ENCODE data around the gene CLCNKB. TPM values are rescaled to one million over a fixed set of nuclear protein-coding genes. Genes with fewer than 3 reads are reported as not detected.
"Not testable (repeated sequence)": the region's sequence is repeated elsewhere in the genome, so short reads cannot be mapped to it uniquely, and the experiment has no call there.

Gene CLCNKB
- total and polyA plus RNA-seq, 2 of the 4 experiments (the other 2 are of a cell fraction) = 0.09 TPM; not detected in 1

DNA sequence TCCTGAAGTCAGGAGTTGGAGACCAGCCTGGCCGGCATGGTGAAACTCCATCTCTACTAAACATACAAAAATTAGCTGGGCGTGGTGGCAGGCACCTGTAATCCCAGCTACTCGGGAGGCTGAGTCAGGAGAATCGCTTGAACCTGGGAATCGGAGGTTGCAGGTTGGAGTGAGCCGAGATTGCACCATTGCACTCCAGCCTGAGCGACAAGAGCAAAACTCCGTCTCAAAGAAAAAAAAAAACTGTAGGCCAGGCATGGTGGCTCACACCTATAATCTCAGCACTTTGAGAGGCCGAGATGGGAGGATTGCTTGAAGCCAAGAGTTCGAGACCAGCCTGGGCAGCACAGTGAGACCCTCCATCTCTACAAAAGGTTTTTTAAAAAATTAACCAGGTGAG, 42.3 kb upstream of the CLCNKB start:
- H3K4me3 ChIP-seq (ENCODE audit: insufficient read depth, low read depth, low read length); H4K20me1 ChIP-seq (ENCODE audit: insufficient read depth, low read length); H3K4ac ChIP-seq (ENCODE audit: low read depth, low read length); H2AFZ ChIP-seq (replicated peaks; ENCODE audit: low read length, poor library complexity); intact Hi-C loops (cut with micrococcal nuclease); H3K23ac ChIP-seq (ENCODE audit: low read depth, low read length); H3K27ac ChIP-seq (ENCODE audit: insufficient read depth, low read length); H3K56ac ChIP-seq (ENCODE audit: extremely low read depth, insufficient read depth, low read length); H3K9ac ChIP-seq (ENCODE audit: low read depth, low read length); H2BK20ac ChIP-seq (ENCODE audit: low read depth, low read length); H4K5ac ChIP-seq (ENCODE audit: low read depth, low read length); H3K9me1 ChIP-seq (ENCODE audit: insufficient read depth, low read length); H2BK15ac ChIP-seq (ENCODE audit: low read depth, low read length); POLR2A ChIA-PET (ENCODE audit: unreplicated experiment); in situ Hi-C loops (cut with MboI; ENCODE audit: low sequenced_read_pairs); H3K79me1 ChIP-seq (ENCODE audit: low read depth in 1 of 2, low read length in 2 of 2); DNase-seq; H4K8ac ChIP-seq (ENCODE audit: low read depth in 2 of 2, low read length in 2 of 2); H2AK9ac ChIP-seq (replicated peaks; ENCODE audit: low read depth, low read length, poor library complexity); BruUV-seq (replicated peaks); H2BK5ac ChIP-seq (ENCODE audit: low read depth, low read length, poor library complexity, severe bottlenecking); H3K18ac ChIP-seq (ENCODE audit: low read depth, low read length); H2AK5ac ChIP-seq (ENCODE audit: low read depth, low read length); H3K4me2 ChIP-seq (ENCODE audit: low read depth, low read length); dilution Hi-C loops (cut with HindIII; ENCODE audit: low sequenced_read_pairs, unreplicated experiment); H2BK120ac ChIP-seq (ENCODE audit: low read depth, low read length); H3K4me1 ChIP-seq (ENCODE audit: control insufficient read depth, insufficient read depth, low read length); H3K14ac ChIP-seq (replicated peaks; ENCODE audit: low read depth, low read length); H3K36me3 ChIP-seq (ENCODE audit: control insufficient read depth, insufficient read depth, low read length); H4K91ac ChIP-seq (ENCODE audit: insufficient read depth, low read depth, low read length); H3K9me3 ChIP-seq (ENCODE audit: control insufficient read depth, insufficient read depth, low read length); ATAC-seq (ENCODE audit: low read depth): not testable (repeated sequence)
- WGBS, 2 experiments (ENCODE audit: extremely low coverage in 2 of 2, insufficient read length in 1 of 2) = 94% methylated on average over 5 of the region's 10 CpGs; no CpG with 5 or more reads in 1 of the 2 experiments
- H3K27me3 ChIP-seq (ENCODE audit: control insufficient read depth, insufficient read depth, low read length) = peaks cover 17% of the 10 kb centered on the region; the same call in 1 of the 2 replicates
- CTCF ChIA-PET = interaction anchor here (1.7 kb wide), 1 partner anchor 186 kb away, joined by 4 read pairs; no protein-coding TSS in a partner anchor
